NCI-H82 treated with DMSO at 0.1 percent for 48 hours (cell line): ENCODE data around the gene PHOX2A.
A peak's percentile ranks its signal among the peaks of the same experiment; 100 is the strongest.

Experiments
- DNase-seq: peaks from one replicate; lab custom pipeline; 2025; ENCODE audit not compliant: unreplicated experiment; lab: John Stamatoyannopoulos, UW

Gene PHOX2A

GRCh38 chr11:72189455-72190250 lies 54.3 kb downstream of the PHOX2A start:
- peak; percentile 70 for DNase-seq
